ENCODE measurements around the gene LRRIQ3.
A peak's percentile ranks its signal among the peaks of the same experiment; 100 is the strongest.

Gene LRRIQ3

DNA sequence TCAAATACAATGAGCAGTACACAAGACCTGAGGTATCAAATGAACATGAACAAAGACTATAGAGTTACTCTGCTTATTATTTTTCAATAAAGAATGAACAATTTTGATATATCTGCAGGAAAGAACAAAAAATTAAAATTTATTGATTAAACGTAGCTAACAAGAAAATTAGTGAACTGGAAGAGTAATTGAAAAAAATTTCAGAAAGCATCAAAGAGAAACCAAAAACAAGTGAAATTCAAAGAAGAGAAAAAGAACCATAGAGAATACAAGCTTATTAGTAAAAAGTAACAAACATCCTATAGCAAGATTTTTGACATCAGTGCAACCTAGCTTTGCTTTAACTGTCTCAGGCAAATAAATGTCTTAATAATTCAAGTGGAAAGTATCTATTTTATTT is 106.6 kb downstream of the LRRIQ3 start:
- DNase-seq: no peak

DNA sequence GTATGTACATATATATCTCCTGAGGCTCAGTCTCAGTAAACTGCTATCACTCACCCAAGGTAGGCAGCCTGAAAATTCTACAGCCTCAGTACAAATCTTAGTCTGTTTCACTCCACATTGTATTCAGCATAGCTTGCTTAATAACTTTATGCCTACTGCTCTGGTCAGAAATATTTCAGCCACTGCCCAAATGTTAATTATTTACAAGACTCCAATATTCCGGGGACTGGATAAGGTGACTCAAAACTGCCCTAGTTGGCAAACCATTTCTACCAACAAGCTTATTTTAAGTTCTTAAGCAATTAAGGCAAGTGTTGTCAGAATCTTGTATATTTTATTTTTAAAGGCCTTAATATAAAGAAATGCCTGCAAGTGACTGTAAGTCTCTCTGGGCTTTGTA is 114.8 kb downstream of the LRRIQ3 start:
- DNase-seq: no peak

DNA sequence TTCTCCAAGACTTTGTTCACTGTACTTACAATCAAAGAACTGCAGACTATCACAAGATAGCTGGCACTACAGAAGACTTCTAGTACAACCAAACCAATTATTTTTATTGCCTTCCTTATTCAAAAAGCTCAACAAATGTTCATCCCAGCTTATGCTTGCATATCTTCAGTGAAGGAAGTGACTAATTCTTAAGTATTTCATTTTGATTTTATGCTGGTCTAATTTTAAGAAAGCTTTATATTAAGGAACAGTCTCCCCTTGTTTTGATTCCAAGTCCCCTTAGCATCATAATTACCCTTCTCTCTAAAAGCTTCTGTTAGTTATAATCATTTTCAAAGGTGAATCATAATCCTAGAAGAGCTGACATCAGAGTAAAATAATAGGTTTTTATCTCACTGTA is 132.9 kb downstream of the LRRIQ3 start:
- no peak for DNase-seq

DNA sequence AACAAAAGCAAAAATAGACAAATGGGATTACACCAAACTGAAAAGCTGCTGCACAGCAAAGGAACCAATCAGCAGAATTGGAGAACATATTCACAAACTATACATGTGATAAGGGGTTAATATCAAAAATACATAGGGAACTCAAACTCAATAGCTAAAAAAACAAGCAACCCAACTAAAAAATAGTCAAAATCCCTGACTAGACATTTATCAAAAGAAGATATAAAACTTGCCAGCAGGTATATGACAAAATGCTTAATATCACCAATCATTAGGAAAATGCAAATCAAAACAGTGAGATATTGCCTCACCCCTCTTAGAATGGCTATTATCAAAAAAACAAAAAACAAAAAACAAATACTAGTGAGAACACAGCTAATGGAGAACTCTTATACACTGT is 140.3 kb downstream of the LRRIQ3 start:
- DNase-seq: no peak

DNA sequence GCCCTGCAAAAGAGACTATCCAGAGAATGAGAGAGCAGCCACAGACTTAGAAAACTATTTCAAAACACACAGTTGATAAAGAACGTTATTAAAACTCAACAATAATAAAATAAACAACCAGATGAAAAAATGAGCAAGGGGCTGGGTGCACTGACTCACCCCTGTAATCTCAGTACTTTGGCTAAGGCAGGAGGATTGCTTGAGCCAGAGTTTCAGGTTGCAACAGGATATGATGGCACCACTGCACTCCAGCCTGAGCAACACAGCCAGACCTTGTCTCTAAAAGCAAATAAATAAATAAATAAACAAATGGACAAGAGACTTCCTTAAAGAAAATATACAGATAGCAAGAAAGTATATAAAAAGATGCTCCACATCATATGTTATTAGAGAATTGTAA is 144.6 kb downstream of the LRRIQ3 start:
- no peak for DNase-seq

DNA sequence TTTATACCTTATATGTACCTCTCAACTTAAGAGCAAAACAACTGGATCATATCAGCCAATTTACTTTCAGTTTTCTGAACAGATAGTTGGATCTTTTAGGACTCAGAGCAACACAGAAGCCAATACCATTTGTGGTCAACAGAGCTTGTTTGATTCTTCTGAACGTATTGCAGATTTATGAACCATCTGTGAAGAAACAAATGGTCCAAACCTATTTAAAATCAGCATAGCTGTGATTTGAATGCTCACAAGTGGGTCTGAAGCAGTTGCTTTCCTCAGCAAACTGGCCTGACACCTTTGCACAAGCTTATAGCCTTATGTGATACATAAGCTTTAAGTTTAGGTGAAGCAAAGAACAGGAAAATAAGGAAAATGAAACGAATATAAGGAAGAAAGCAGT is 147.6 kb downstream of the LRRIQ3 start:
- DNase-seq: no peak

DNA sequence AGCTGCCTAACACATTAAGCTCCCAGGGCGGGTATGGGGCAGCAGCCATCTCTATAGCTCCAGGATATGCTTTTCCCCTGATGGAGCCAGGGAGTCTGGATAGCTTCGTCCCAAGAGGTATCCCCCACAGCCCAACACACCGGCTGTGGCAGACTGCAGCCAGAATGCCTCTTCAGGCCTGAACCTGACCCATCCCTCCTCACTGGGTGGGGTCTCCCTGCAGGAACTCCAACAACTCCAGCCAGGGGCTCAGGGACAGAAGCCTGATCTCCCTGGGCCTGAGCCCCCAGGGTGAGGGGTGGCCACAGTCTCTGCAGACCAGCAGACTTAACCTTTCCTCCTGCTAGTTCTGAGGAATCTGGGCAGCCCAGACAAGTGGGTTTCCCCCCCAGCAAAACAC is 159.9 kb downstream of the LRRIQ3 start:
- DNase-seq: no peak

DNA sequence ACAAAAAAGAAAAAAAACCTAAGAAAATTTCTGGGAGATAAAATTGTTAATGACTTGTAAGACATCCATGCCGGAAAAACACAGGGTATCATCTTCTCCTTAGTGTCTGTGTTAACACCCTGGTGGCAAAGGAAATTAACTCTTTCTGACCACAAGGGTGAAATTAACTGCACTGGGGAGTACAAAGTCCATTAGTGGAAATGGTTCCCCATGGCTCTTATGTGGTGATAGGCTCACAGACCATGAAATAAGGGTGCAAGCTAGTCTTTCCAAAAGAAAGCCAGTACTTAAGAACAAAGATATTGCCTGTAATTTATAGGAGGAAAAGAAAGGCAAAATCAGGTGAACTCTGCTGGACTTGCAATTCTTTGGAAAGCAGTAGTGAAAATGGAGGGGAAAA is 185.4 kb downstream of the LRRIQ3 start:
- DNase-seq: no peak

DNA sequence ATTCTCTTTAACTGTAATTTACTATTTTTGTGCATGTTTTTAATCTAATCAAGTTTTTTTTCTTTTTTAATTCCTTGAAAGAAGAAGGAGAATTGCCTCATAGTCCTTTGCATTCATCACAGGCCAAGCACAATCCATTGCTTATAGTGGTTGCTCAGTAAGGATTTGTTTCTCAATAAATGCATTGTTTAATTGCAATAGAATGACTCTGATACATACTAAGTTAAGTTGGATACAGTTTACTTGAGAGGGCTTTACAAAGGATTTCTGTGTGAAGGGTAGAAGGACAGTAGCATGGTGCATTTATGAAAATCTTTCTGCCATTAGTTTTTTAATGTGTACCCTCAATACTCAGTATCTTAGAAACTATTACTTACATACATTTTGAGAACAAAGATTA is 186.2 kb downstream of the LRRIQ3 start:
- DNase-seq: no peak

DNA sequence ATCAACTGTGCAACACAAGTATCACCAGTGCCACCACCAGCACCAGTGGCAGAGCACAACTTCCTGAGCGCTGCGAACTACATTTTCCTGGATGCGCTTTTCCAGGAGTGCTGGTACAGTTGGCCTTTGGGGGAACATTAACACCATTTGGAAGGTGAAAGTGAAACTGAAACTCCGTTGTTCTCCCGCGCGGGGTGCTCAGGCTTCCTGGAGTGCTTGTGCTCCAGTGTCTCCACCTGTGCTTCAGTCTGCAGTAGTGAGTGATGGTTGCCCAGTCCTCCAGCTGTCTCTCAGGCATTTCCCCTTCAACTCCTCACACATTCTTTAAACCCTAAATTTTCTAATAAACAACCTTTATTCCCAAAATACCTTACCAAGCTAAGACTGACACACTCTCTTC is 187.8 kb downstream of the LRRIQ3 start:
- DNase-seq: no peak

DNA sequence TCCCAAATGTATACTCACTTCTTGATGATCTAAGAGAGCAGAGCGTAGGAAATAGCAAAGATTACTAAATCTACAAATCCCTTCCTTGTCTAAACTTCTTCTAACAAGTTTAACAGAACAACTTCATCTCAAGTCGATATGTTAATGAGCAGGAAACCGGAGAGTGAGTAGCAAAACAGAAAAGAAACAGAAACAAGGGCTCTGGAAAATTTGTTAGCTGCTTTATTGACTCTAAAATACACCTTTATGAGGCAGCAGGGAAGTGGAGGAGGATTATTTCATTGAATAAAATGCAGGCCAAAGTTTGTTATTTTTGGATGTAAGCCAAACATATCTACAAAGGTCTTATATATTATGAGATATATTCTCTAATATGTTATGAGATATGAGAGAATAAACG is 192.4 kb downstream of the LRRIQ3 start:
- no peak for DNase-seq

DNA sequence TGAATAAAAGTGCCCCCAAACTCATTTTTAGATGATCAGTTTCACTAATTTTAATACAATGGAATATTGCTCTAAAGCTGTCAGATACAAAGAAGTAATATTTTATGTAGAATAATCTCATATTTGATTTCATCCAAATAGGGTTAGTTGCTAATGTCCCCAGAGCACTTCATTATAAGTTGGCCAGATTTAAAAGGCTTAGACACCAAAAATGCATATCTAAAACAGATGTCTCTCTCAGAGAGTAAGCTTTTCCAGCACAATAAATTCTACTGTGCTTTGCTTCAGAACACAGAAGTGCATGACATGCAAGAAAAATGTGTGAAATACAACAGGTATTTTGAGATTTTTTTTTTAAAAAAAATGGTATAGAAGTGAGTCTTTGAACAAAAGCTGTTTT is 194.2 kb downstream of the LRRIQ3 start:
- no peak for DNase-seq

DNA sequence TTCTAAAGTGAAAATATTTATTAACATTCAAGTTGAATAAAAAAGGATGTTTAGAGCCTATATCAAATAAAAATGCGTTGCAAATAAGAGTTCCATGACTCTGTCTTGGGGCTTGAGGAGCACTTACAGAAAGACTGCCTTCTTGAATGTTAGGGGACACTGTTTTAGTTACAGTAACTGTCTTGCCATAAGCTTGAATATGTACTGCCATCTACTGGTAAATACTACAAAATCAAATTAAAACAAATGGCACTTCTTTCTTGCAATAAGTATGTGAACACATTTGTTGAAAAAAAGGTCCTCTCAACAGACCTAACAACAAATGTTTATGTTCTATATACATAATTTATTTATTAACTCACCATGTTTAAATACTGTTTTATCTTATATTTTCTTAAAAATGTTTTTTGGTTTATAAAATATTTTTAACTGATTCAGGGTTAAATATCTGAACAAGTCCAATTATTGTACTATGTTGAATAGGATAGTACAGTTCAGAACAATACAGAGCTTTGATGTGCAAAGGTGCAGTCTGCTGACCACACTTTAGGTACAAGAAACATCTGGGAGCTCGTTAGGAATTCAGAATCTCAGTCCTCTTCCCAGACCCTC is 199.5 kb downstream of the LRRIQ3 start:
- peak; percentile 66 for DNase-seq

DNA sequence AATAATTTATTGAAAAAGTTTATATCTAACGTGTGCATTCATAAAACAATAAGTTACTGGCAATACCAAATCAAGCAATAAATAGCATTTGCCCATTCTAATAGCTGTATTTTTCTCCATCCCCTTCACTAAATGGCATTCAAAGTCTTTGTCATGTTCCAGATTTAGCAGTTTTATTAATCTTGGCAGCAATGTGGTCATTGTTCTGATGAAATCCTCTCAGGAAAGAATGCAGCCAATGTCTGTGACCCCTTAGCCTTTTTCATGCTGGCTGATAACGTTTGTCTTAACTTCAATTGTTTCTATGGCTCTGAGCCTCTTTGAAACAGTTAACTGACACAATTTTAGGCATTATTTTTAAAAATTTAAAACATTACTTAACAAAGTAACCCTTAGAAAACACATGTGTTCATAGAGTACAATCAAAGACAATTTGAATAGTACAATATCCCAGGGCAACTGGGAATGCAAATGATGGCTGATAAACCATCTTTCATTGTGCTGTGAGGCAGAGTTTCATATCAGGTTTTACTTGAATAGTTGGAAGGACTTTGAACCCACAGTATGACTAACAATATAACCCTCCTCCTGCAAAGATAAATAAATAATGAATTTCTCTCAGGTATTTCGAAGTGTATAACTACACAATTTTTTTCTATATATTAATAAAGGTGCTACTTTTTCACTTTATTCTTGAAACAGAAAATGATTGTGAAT is 217.5 kb downstream of the LRRIQ3 start:
- peak; percentile 94 for DNase-seq

DNA sequence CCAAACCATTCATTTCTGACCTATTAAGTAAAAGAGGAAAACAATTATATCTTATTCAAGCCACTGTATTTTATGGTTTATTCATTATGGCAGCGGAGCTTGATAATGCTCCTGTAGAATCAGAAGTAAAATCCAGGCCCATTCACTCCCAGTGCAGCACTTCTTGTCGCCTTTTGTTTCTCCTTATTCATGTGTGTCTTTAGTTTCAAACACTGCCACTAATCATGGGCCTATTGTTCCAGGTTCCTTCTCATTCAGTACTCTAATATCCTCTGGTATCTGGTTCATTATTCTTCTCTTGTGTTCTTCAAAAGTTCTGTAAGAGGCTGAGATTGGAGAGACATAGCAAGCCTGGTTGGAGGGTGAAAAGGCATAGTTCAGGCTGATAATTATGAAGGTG is 218.3 kb downstream of the LRRIQ3 start:
- DNase-seq: peak; percentile 18

DNA sequence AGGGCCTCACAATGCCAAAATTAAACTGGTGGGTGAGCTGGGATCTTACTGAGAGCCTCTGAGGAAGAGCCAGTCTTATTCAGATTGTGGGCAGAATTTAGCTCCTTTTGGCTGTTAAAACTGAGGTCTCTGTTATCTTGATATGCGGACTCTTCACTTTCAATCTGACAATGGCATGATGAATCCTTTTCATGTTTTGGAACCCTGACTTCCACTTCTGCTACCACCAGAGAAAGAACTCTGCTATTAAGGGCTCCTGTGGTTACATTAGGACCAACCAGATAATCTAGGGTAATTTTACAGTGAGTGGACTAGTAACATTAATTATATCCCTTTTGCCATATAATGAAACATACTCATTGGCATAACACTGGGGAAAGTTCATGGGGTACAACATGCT is 219.0 kb downstream of the LRRIQ3 start:
- no peak for DNase-seq

Data from NCI-H526 treated with DMSO at 0.1 percent for 48 hours (cell line).